Stomach (tissue), 9 donors: ENCODE results near the gene ATOH8. TPM values are rescaled to one million over a fixed set of nuclear protein-coding genes. Genes with fewer than 3 reads are reported as not detected.

ENCODE experiments used
- DNase-seq, 2 donors: peaks; one replicate each; pipeline versions ENCODE4 v3.0.0 to v3.0.0-alpha.2; 2013 to 2019
- H3K27ac ChIP-seq, 5 donors: fragments of 200-600 bp in 4 of 5; sonication (generic) in 4 of 5; one replicate each; pipeline ENCODE4 v1.5.1; 2013 to 2019; ENCODE audit warnings: mild to moderate bottlenecking in 1 of 5, moderate library complexity in 1 of 5
- H3K27me3 ChIP-seq, 3 donors: fragments of 200-600 bp; sonication (generic); one replicate each; pipeline ENCODE4 v1.5.1; 2017 to 2019; ENCODE audit warnings: mixed run types in 1 of 3
- H3K36me3 ChIP-seq, 4 donors: fragments of 200-600 bp; sonication (generic); 1 replicate in 3 of 4; 2 replicates in 1 of 4; pipeline ENCODE4 v1.5.1; 2016 to 2019
- H3K4me1 ChIP-seq, 4 donors: fragments of 200-600 bp; sonication (generic); one replicate each; pipeline ENCODE4 v1.5.1; 2016 to 2019
- H3K4me3 ChIP-seq, 4 donors: fragments of 200-600 bp; sonication (generic) in 3 of 4; one replicate each; pipeline ENCODE4 v1.5.1; 2016 to 2019; ENCODE audit warnings: mild to moderate bottlenecking in 1 of 4
- H3K9me3 ChIP-seq, 4 donors: fragments of 200-600 bp; sonication (generic); one replicate each; pipeline ENCODE4 v1.5.1; 2016 to 2019
- CTCF ChIP-seq, 7 experiments: fragments of 450-650 bp in 4 of 7; fragments of 200-600 bp in 3 of 7; sonication (generic) in 3 of 7; IDR thresholded peaks; one replicate each; pipeline ENCODE4 v1.5.1; 2016 to 2019; ENCODE audit warnings: antibody characterized with exemption in 7 of 7, control low read depth in 2 of 7, mild to moderate bottlenecking in 1 of 7
- EP300 ChIP-seq: sonication (generic); formaldehyde crosslinking; IDR thresholded peaks from one replicate; pipeline ENCODE4 v1.6.1; 2017; ENCODE audit warnings: antibody characterized with exemption
- POLR2A ChIP-seq, 4 donors: fragments of 450-650 bp; IDR thresholded peaks; one replicate each; pipeline ENCODE4 v1.6.1; 2016; ENCODE audit warnings: antibody characterized with exemption in 4 of 4, control low read depth in 2 of 4, mild to moderate bottlenecking in 1 of 4, moderate library complexity in 1 of 4
- POLR2AphosphoS5 ChIP-seq, 3 donors: sonication (generic); formaldehyde crosslinking; IDR thresholded peaks; one replicate each; pipeline ENCODE4 v1.6.1; 2016; ENCODE audit warnings: antibody characterized with exemption in 3 of 3
- WGBS, 5 donors: extraction: QIAGEN DNeasy Blood & Tissue Kit in 3 of 5; methylation state at CpG; one replicate each; pipeline versions ENCODE4 v1.1.5 to v1.1.7; 2013 to 2018; 5-methylcytosine and 5-hydroxymethylcytosine counted together
- intact Hi-C: fragments of 100-400 bp; cut with DNase I; formaldehyde crosslinking; loops from one replicate; pipeline ENCODE4 v1.15.1; 2023; ENCODE audit warnings: low total_unique reads
- polyA plus RNA-seq, 3 donors: library from polyadenylated mRNA; stranded (reverse); fragments of 200-250 nt; gene quantifications; one replicate each; pipeline ENCODE4 v1.2.3, GENCODE V29; 2013
- total RNA-seq, 5 donors: library from RNA; depleted of rRNA; stranded (reverse); fragments of >200 nt; gene quantifications; one replicate each; pipeline versions ENCODE4 v1.1.0 to v1.2.3, GENCODE V29; 2014 to 2016
- donor health status: healthy with polysubstance abuse.
- donor health status: Bipolar disorder and iron deficiency.
- donor health status: healthy.

The ATOH8 gene
- total and polyA plus RNA-seq, 8 donors = 2.3 to 23.2 (median 13.3) TPM

GRCh38 chr2:85755122-85756027 lies 1.6 kb downstream of the ATOH8 start:
- Histone ChIP-seq H3K4me1 (peaks cover 55 to 89% (median 83%) of the 10 kb centered on the region in 4 donors), H3K9me3 (no peaks in the 10 kb centered on the region), H3K27ac (peak overlapping the region in 4 of 5 donors; percentile 74 to 87 (median 80)), H3K36me3 (peaks cover 0 to 4% (median 0%) of the 10 kb centered on the region in 4 donors), H3K27me3 (peaks cover 0 to 52% (median 26%) of the 10 kb centered on the region in 3 donors), H3K4me3 (peak overlapping the region; percentile 62 to 92 (median 82))
- WGBS, 5 donors = 2 to 3% (median 2%) methylated on average over 12 to 33 of the region's 33 CpGs
- intact Hi-C loops = loop anchor here (10.0 kb wide), 1 partner anchor 59 kb away; no protein-coding TSS in a partner anchor
- peak in 1 of 2 donors; percentile 47 for DNase-seq
- no peak for TF ChIP-seq CTCF (IDR thresholded peaks at IDR 0.05)
- TF ChIP-seq EP300 = no peak
- TF ChIP-seq POLR2AphosphoS5 (IDR thresholded peaks at IDR 0.05) = no peak
- TF ChIP-seq POLR2A (IDR thresholded peaks at IDR 0.05) = no peak

DNA sequence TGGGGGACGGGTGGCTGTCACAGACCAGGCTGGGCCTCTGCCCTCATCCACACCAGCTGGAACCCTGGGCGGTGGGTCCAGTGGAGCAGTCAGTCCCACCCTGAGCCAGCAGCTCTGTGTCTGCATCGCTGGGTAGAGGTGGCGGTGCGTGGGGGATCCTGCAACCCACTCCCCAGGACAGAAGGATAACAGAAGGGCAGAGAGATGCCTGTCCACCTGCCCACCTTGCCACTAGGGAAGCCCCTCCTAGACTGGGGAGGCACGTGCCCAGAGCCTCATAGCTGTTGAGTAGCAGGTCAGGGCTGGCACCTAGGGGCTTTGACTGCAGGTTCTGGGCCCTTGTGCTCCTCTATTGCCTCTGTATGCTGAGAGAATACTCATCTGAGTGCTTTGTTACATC lies 2.4 kb downstream of the ATOH8 start:
- TF ChIP-seq POLR2AphosphoS5 (IDR thresholded peaks at IDR 0.05) = no peak
- no peak for TF ChIP-seq POLR2A (IDR thresholded peaks at IDR 0.05)
- TF ChIP-seq EP300 = no peak
- no peak for TF ChIP-seq CTCF (IDR thresholded peaks at IDR 0.05)
- peak overlapping the region in 4 of 5 donors; percentile 2 to 74 (median 30) for H3K27ac ChIP-seq
- H3K4me1 ChIP-seq = peaks cover 50 to 88% (median 83%) of the 10 kb centered on the region in 4 donors

GRCh38 chr2:85756822-85757435 lies 3.1 kb downstream of the ATOH8 start:
- WGBS, 5 donors = 53 to 63% (median 56%) methylated on average over 9 of the region's 9 CpGs
- Histone ChIP-seq H3K9me3 (no peaks in the 10 kb centered on the region), H3K27me3 (peaks cover 0 to 43% (median 26%) of the 10 kb centered on the region in 3 donors), H3K4me1 (peaks cover 55 to 88% (median 82%) of the 10 kb centered on the region in 4 donors), H3K27ac (peak overlapping the region; percentile 4 to 69 (median 25)), H3K4me3 (peak overlapping the region; percentile 62 to 92 (median 82)), H3K36me3 (peaks cover 0 to 4% (median 0%) of the 10 kb centered on the region in 4 donors)
- intact Hi-C loops = loop anchor here (10.0 kb wide), 1 partner anchor 58 kb away; no protein-coding TSS in a partner anchor
- TF ChIP-seq CTCF (IDR thresholded peaks at IDR 0.05) (no peak), POLR2AphosphoS5 (IDR thresholded peaks at IDR 0.05) (peak in 2 of 3 donors; percentile 52 to 86), EP300 (no peak), POLR2A (IDR thresholded peaks at IDR 0.05) (no peak)
- DNase-seq = peak; percentile 66 to 88

More for the DNA sequence above, 2.4 kb downstream of the ATOH8 start:
- Histone ChIP-seq H3K27me3 (peaks cover 0 to 51% (median 26%) of the 10 kb centered on the region in 3 donors), H3K4me3 (peak overlapping the region; percentile 62 to 92 (median 82)), H3K36me3 (peaks cover 0 to 4% (median 0%) of the 10 kb centered on the region in 4 donors), H3K9me3 (no peaks in the 10 kb centered on the region)
- intact Hi-C loops = loop anchor here (10.0 kb wide), 1 partner anchor 59 kb away; no protein-coding TSS in a partner anchor
- no peak for DNase-seq
- WGBS, 5 donors = 63 to 88% (median 77%) methylated on average over 2 to 6 of the region's 6 CpGs

DNA sequence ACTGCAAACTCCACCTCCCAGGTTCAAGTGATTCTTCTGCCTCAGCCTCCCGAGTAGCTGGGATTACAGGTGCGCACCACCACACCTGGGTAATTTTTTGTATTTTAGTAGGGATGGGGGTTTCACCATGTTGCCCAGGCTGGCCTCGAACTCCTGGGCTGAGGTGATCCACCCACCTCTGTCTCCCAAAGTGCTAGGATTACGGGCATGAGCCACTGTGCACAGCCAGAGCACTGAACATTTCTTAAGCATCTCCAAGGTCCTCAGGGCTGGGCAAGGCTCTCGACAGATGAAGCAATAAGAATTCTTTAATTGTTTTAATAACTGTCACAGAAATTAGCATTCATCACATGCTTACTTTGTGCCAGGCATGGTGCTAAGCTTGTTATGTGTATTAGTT lies 4.1 kb downstream of the ATOH8 start:
- Histone ChIP-seq H3K36me3 (peaks cover 0 to 4% (median 0%) of the 10 kb centered on the region in 4 donors), H3K27ac (no peak overlapping the region), H3K27me3 (peaks cover 0 to 35% (median 26%) of the 10 kb centered on the region in 3 donors), H3K4me1 (peaks cover 55 to 81% (median 79%) of the 10 kb centered on the region in 4 donors), H3K9me3 (no peaks in the 10 kb centered on the region), H3K4me3 (peak overlapping the region in 2 of 4 donors; percentile 86 to 92)
- intact Hi-C loops = loop anchor here (10.0 kb wide), 1 partner anchor 57 kb away; no protein-coding TSS in a partner anchor
- no peak for TF ChIP-seq POLR2A (IDR thresholded peaks at IDR 0.05)
- TF ChIP-seq CTCF (IDR thresholded peaks at IDR 0.05) = no peak
- TF ChIP-seq POLR2AphosphoS5 (IDR thresholded peaks at IDR 0.05) = no peak
- TF ChIP-seq EP300 = no peak
- no peak for DNase-seq
- WGBS, 5 donors = 88 to 94% (median 92%) methylated on average over 5 of the region's 5 CpGs
